Neural crest cell (in vitro differentiated cells): ENCODE measurements around the gene SLC44A5. TPM values are rescaled to one million over a fixed set of nuclear protein-coding genes. Genes with fewer than 3 reads are reported as not detected.
A peak's percentile ranks its signal among the peaks of the same experiment; 100 is the strongest.
"Not testable (repeated sequence)": the region's sequence is repeated elsewhere in the genome, so short reads cannot be mapped to it uniquely, and the experiment has no call there.

ENCODE experiments used
- DNase-seq: peaks from one replicate; pipeline ENCODE4 v3.0.0; 2021; ENCODE audit warnings: low read depth, mixed read lengths, low spot score
- H3K27ac Mint-ChIP-seq: one replicate; pipeline ENCODE4 v1.8.0; 2021; ENCODE audit warnings: mild to moderate bottlenecking, mixed read lengths; ENCODE audit not compliant: unreplicated experiment
- H3K27me3 Mint-ChIP-seq: 2 replicates; pipeline ENCODE4 v1.8.0; 2021; ENCODE audit warnings: low read depth, mild to moderate bottlenecking, mixed read lengths
- H3K36me3 Mint-ChIP-seq: 2 replicates; pipeline ENCODE4 v1.8.0; 2021; ENCODE audit warnings: low read depth, mild to moderate bottlenecking, mixed read lengths
- H3K4me1 Mint-ChIP-seq: 2 replicates; pipeline ENCODE4 v1.8.0; 2021; ENCODE audit warnings: mixed read lengths
- H3K4me3 Mint-ChIP-seq: one replicate; pipeline ENCODE4 v1.8.0; 2021; ENCODE audit warnings: mild to moderate bottlenecking, mixed read lengths
- H3K9me3 Mint-ChIP-seq: 2 replicates; pipeline ENCODE4 v1.8.0; 2021; ENCODE audit warnings: mixed read lengths
- CTCF ChIP-seq: fragments of 200-600 bp; sonication (generic); conservative IDR thresholded peaks from 2 replicates; pipeline ENCODE4 v1.5.0; 2021; ENCODE audit warnings: antibody characterized with exemption, mild to moderate bottlenecking
- total RNA-seq: library from RNA; stranded (reverse); gene quantifications from 2 replicates; pipeline ENCODE4 v1.2.1, GENCODE V29; 2021

Gene SLC44A5
- total RNA-seq, 1 donor from 2014 or later, result 9.7 TPM

- no peaks in the 10 kb centered on the region for H3K27me3 Mint-ChIP-seq
- H3K4me3 Mint-ChIP-seq, result no peak overlapping the region
- H3K4me1 Mint-ChIP-seq, result peaks cover 6% of the 10 kb centered on the region
- H3K9me3 Mint-ChIP-seq, result peaks cover 20% of the 10 kb centered on the region
- H3K36me3 Mint-ChIP-seq, result peaks cover 12% of the 10 kb centered on the region
- no peak overlapping the region for H3K27ac Mint-ChIP-seq
- TF ChIP-seq CTCF, result no peak
- no peak for DNase-seq
Observed at GRCh38 chr1:75394386-75395139, 216.4 kb downstream of the SLC44A5 start.

DNA sequence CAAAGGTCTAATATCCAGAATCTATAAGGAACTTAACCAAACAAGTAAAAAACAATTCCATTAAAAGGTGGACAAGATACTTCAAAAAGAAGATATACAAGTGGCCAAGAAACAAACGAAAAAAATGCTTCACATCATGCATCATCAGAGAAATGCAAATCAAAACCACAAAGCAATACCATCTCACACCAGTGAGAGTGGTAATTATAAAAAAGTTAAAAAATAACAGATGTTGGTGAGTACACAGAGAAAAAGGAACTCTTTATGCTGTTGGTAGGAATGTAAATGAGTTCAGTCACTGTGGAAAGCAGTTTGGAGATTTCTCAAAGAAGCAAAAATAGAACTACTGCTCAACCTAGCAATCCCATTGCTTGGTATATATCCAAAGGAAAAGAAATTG, 218.6 kb downstream of the SLC44A5 start:
- Mint-ChIP-seq H3K4me3 (no peak overlapping the region), H3K36me3 (peaks cover 17% of the 10 kb centered on the region), H3K27me3 (no peaks in the 10 kb centered on the region), H3K27ac (no peak overlapping the region), H3K4me1 (peaks cover 6% of the 10 kb centered on the region), H3K9me3 (peaks cover 23% of the 10 kb centered on the region)
- DNase-seq, result no peak
- TF ChIP-seq CTCF, result no peak

DNA sequence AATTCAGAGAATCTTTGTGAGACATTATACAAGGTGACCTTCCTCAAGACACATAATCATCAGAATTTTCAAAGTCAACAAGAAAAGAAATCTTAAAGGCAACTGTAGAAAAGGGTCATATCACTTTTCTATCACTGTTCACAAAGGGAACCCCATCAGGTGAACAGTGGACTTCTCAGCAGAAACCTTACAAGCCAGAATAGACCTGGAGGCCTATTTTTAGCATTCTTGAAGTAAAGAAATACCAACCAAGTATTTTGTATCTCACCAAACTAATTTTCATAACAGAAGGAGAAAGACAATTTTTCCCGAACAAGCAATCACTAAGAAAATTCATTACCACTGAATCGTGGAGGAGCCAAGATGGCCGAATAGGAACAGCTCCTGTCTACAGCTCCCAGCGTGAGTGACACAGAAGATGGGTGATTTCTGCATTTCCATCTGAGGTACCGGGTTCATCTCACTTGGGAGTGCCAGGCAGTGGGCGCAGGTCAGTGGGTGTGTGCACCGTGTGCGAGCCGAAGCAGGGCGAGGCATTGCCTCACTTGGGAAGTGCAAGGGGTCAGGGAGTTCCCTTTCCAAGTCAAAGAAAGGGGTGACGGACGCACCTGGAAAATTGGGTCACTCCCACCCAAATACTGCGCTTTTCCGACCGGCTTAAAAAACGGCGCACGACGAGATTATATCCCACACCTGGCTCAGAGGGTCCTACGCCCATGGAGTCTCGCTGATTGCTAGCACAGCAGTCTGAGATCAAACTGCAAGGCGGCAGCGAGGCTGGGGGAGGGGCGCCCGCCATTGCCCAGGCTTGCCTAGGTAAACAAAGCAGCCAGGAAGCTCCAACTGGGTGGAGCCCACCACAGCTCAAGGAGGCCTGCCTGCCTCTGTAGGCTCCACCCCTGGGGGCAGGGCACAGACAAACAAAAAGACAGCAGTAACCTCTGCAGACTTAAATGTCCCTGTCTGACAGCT, 235.2 kb downstream of the SLC44A5 start:
- H3K27ac Mint-ChIP-seq, H3K4me1 Mint-ChIP-seq, DNase-seq, H3K9me3 Mint-ChIP-seq, H3K27me3 Mint-ChIP-seq: not testable (repeated sequence)
- Mint-ChIP-seq H3K36me3 (peaks cover 11% of the 10 kb centered on the region), H3K4me3 (peak overlapping the region; percentile 38)

- Mint-ChIP-seq H3K4me1 (peaks cover 6% of the 10 kb centered on the region), H3K9me3 (peaks cover 6% of the 10 kb centered on the region), H3K27ac (no peak overlapping the region), H3K27me3 (no peaks in the 10 kb centered on the region), H3K4me3 (no peak overlapping the region), H3K36me3 (peaks cover 11% of the 10 kb centered on the region)
- no peak for DNase-seq
- no peak for TF ChIP-seq CTCF
Observed at GRCh38 chr1:75373542-75374159, 237.3 kb downstream of the SLC44A5 start.

GRCh38 chr1:75366595-75366994, 244.3 kb downstream of the SLC44A5 start:
- Mint-ChIP-seq H3K9me3 (peaks cover 5% of the 10 kb centered on the region), H3K4me3 (no peak overlapping the region), H3K27me3 (no peaks in the 10 kb centered on the region), H3K27ac (no peak overlapping the region), H3K36me3 (peaks cover 13% of the 10 kb centered on the region), H3K4me1 (no peaks in the 10 kb centered on the region)
- TF ChIP-seq CTCF, result no peak
- no peak for DNase-seq
